ENCODE results near the gene RNASE1. TPM values are rescaled to one million over a fixed set of nuclear protein-coding genes. Genes with fewer than 3 reads are reported as not detected.

The RNASE1 gene
- polyA plus RNA-seq, 1 experiment = not detected

- CTCF ChIA-PET = no interaction called here
- DNase-seq (ENCODE audit: low read depth, low spot score) = no peak
- Histone ChIP-seq H3K9me3 (ENCODE audit: control insufficient read depth, insufficient read depth, low read length) (no peaks in the 10 kb centered on the region), H3K27me3 (ENCODE audit: control insufficient read depth, insufficient read depth, low read length) (no peaks in the 10 kb centered on the region), H3K4me3 (ENCODE audit: low read depth, low read length) (no peak overlapping the region), H3K27ac (ENCODE audit: low read depth, low read length) (no peak overlapping the region)
- no peak for TF ChIP-seq CTCF (IDR thresholded peaks at IDR 0.05; ENCODE audit: low read depth, low read length)
- POLR2A ChIA-PET = no interaction called here
Measured at GRCh38 chr14:20792556-20792955, 10.1 kb downstream of the RNASE1 start.

- CTCF ChIA-PET = no interaction called here
- H3K4me3 ChIP-seq (ENCODE audit: low read depth, low read length) = no peak overlapping the region
- no peak for DNase-seq (ENCODE audit: low read depth, low spot score)
- POLR2A ChIA-PET = no interaction called here
- no peak overlapping the region for H3K27ac ChIP-seq (ENCODE audit: low read depth, low read length)
- no peaks in the 10 kb centered on the region for H3K9me3 ChIP-seq (ENCODE audit: control insufficient read depth, insufficient read depth, low read length)
- no peaks in the 10 kb centered on the region for H3K27me3 ChIP-seq (ENCODE audit: control insufficient read depth, insufficient read depth, low read length)
- TF ChIP-seq CTCF (IDR thresholded peaks at IDR 0.05; ENCODE audit: low read depth, low read length) = no peak
Measured at GRCh38 chr14:20791597-20791996, 11.0 kb downstream of the RNASE1 start.

- POLR2A ChIA-PET = no interaction called here
- Histone ChIP-seq H3K27ac (ENCODE audit: low read depth, low read length) (no peak overlapping the region), H3K9me3 (ENCODE audit: control insufficient read depth, insufficient read depth, low read length) (no peaks in the 10 kb centered on the region), H3K27me3 (ENCODE audit: control insufficient read depth, insufficient read depth, low read length) (no peaks in the 10 kb centered on the region), H3K4me3 (ENCODE audit: low read depth, low read length) (no peak overlapping the region)
- DNase-seq (ENCODE audit: low read depth, low spot score) = no peak
- CTCF ChIA-PET = no interaction called here
- no peak for TF ChIP-seq CTCF (IDR thresholded peaks at IDR 0.05; ENCODE audit: low read depth, low read length)
Measured at GRCh38 chr14:20791187-20791586, 11.5 kb downstream of the RNASE1 start.

GRCh38 chr14:20790464-20791116 is 12.1 kb downstream of the RNASE1 start:
- Histone ChIP-seq H3K9me3 (ENCODE audit: control insufficient read depth, insufficient read depth, low read length) (no peaks in the 10 kb centered on the region; the same call in 1 of the 2 replicates), H3K27me3 (ENCODE audit: control insufficient read depth, insufficient read depth, low read length) (no peaks in the 10 kb centered on the region), H3K4me3 (ENCODE audit: low read depth, low read length) (no peak overlapping the region), H3K27ac (ENCODE audit: low read depth, low read length) (no peak overlapping the region)
- ChIA-PET CTCF (no interaction called here), POLR2A (no interaction called here)
- TF ChIP-seq CTCF (IDR thresholded peaks at IDR 0.05; ENCODE audit: low read depth, low read length) = no peak
- DNase-seq (ENCODE audit: low read depth, low spot score) = no peak

GRCh38 chr14:20789230-20789813 is 13.3 kb downstream of the RNASE1 start:
- CTCF ChIA-PET = no interaction called here
- DNase-seq (ENCODE audit: low read depth, low spot score) = no peak
- POLR2A ChIA-PET = no interaction called here
- Histone ChIP-seq H3K4me3 (ENCODE audit: low read depth, low read length) (no peak overlapping the region), H3K9me3 (ENCODE audit: control insufficient read depth, insufficient read depth, low read length) (no peaks in the 10 kb centered on the region; the same call in 1 of the 2 replicates), H3K27ac (ENCODE audit: low read depth, low read length) (no peak overlapping the region), H3K27me3 (ENCODE audit: control insufficient read depth, insufficient read depth, low read length) (no peaks in the 10 kb centered on the region)
- TF ChIP-seq CTCF (IDR thresholded peaks at IDR 0.05; ENCODE audit: low read depth, low read length) = no peak

Measured in AG04450 (cell line).